Uterine smooth muscle cell (primary cell): ENCODE results near the gene KIF27. TPM values are rescaled to one million over a fixed set of nuclear protein-coding genes. Genes with fewer than 3 reads are reported as not detected.

ENCODE experiments used
- total RNA-seq: library from RNA; depleted of rRNA; stranded (reverse); fragments of >200 nt; gene quantifications from 2 replicates; pipeline ENCODE4 v1.2.3, GENCODE V29; 2014

The KIF27 gene, protein sequence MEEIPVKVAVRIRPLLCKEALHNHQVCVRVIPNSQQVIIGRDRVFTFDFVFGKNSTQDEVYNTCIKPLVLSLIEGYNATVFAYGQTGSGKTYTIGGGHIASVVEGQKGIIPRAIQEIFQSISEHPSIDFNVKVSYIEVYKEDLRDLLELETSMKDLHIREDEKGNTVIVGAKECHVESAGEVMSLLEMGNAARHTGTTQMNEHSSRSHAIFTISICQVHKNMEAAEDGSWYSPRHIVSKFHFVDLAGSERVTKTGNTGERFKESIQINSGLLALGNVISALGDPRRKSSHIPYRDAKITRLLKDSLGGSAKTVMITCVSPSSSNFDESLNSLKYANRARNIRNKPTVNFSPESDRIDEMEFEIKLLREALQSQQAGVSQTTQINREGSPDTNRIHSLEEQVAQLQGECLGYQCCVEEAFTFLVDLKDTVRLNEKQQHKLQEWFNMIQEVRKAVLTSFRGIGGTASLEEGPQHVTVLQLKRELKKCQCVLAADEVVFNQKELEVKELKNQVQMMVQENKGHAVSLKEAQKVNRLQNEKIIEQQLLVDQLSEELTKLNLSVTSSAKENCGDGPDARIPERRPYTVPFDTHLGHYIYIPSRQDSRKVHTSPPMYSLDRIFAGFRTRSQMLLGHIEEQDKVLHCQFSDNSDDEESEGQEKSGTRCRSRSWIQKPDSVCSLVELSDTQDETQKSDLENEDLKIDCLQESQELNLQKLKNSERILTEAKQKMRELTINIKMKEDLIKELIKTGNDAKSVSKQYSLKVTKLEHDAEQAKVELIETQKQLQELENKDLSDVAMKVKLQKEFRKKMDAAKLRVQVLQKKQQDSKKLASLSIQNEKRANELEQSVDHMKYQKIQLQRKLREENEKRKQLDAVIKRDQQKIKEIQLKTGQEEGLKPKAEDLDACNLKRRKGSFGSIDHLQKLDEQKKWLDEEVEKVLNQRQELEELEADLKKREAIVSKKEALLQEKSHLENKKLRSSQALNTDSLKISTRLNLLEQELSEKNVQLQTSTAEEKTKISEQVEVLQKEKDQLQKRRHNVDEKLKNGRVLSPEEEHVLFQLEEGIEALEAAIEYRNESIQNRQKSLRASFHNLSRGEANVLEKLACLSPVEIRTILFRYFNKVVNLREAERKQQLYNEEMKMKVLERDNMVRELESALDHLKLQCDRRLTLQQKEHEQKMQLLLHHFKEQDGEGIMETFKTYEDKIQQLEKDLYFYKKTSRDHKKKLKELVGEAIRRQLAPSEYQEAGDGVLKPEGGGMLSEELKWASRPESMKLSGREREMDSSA (N-terminal part only)
- 4.3 and 5.1 TPM in 2 replicates for total RNA-seq

DNA sequence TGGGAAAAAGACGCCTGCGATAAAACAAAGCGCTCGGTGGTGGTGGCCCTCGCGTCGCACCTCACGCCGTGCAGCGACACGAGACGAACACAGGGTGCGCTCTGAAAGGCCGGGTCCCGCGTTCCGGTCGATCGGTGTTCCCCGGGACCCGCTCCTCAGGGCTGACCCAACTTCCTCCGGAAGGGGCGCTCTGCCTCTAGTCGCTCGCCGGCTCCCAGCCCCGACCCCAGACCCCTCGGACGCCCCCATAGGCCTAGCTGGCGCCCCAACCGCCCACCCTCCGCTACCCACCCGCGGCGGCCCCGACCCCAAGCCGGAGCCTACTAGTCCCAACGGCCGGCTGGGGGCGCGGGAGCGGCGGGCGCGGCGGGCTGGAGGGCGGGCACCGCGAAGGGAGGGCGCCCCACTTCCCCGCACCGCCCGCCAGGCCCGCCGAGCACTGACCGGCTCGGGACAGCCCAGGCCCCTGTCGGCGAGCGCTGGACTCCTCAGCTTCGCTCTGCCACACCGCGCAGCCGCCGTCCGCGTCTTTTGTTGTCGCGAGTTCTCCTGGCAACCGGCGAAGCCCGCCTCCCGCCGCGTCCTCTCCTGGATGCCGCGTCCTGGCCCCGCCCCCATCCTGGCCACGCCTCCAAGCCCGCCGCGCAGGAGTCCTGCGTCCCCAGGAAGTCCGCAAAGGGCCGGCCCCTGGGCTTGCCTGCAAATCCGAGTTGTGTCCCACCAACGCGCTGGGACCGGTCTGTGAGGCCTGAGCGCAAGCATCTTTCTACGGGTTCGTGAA lies at the start of gene KIF27:
Gene KIF27, minus strand, starts transcription at position 506 of the 781 bp plus-strand sequence. CDS start 5,841 bp downstream, outside the sequence.

DNA sequence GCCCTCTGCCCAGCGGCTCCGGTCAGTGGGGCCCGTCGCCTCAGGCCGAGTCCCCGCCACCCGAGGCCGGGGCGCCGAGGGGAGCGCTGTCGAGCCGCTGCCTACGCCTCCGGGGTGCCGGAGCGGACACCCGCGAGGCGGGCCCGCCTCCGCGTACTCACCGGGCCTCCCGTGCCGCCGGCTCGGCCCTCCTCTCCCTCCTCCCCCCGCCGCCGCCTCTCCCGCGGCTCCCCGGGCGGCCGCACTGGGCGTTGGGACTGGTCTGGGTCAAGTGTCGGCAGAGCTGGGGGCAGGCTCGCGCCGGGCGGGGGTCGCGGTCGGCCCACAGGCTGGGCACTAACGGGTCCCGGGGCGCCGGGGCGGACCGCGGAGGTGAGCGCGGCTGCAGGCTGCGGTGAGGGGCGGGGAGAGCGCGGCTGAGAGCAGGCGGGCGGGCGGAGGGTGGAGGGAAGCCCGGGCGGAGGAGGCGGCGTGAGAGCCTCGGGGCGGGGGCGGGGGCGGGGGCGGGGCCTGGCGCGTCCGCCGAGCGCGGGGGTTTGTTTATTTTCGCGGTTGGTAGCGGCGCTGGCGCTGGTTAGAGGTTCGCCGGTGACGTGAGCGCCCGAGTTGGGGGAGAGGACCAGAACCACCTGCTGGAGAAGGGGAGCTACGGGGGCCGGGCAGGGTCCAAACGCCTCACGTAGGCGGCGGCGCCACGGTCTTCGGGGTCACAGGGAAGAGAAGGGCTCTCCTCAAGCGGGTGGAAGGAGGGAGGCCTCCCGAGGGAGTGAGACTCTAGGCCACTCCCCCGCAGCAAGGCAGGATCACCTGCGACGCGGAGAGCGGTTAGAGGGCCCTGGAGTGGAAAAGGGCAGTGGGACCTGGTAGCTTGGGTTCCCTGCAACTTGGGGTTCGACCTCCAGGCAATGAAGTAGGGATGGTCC lies 103.6 kb downstream of the KIF27 start, which contains the start of gene GKAP1:
Gene GKAP1, minus strand, starts transcription at position 414 of the 923 bp plus-strand sequence. CDS start 11,252 bp downstream, outside the sequence.

Other genes starting within 250 kb of the KIF27 start
- 152 and 159 TPM in 2 replicates for gene UBQLN1, start 213.5 kb downstream of the KIF27 start, total RNA-seq
- gene GKAP1, start 103.7 kb downstream of the KIF27 start, total RNA-seq: 1.1 and 2.1 TPM in 2 replicates
- gene HNRNPK, start 58.8 kb upstream of the KIF27 start, total RNA-seq: 444 and 756 TPM in 2 replicates
- 7.4 and 13.1 TPM in 2 replicates for gene RMI1, start 59.4 kb upstream of the KIF27 start, total RNA-seq